GM21526 (cell line): ENCODE data around the gene ARPC1B.
A peak's percentile ranks its signal among the peaks of the same experiment; 100 is the strongest.
"Not testable (repeated sequence)": the region's sequence is repeated elsewhere in the genome, so short reads cannot be mapped to it uniquely, and the experiment has no call there.

Experiments
- ATAC-seq: cut with Tn5 transposase; IDR thresholded peaks from one replicate; pipeline ENCODE4 v1.9.1; 2021; ENCODE audit warnings: moderate library complexity; ENCODE audit not compliant: unreplicated experiment, low FRiP score

ARPC1B gene

GRCh38 chr7:99407872-99408378, 33.4 kb downstream of the ARPC1B start:
- peak; percentile 3 for ATAC-seq

- ATAC-seq, result peak; percentile 58
Observed at GRCh38 chr7:99408379-99409191, 34.1 kb downstream of the ARPC1B start, which contains the start of the genes BUD31 and PDAP1. BUD31 (plus strand) TSS chr7:99408969; CDS start chr7:99411093, 2,124 bp downstream. PDAP1 (minus strand) TSS chr7:99408597; CDS start chr7:99408548, 49 bp downstream.

GRCh38 chr7:99409192-99409572, 34.7 kb downstream of the ARPC1B start:
- peak; percentile 4 for ATAC-seq

GRCh38 chr7:99409806-99410205, 35.3 kb downstream of the ARPC1B start:
- no peak for ATAC-seq

GRCh38 chr7:99410635-99411034, 36.1 kb downstream of the ARPC1B start:
- ATAC-seq, result no peak

- ATAC-seq, result not testable (repeated sequence)
Observed at GRCh38 chr7:99415513-99416127, 41.1 kb downstream of the ARPC1B start.

GRCh38 chr7:99418260-99418659, 43.7 kb downstream of the ARPC1B start:
- no peak for ATAC-seq

- no peak for ATAC-seq
Observed at GRCh38 chr7:99419323-99420021, 44.9 kb downstream of the ARPC1B start.

- no peak for ATAC-seq
Observed at GRCh38 chr7:99420213-99420612, 45.7 kb downstream of the ARPC1B start.

GRCh38 chr7:99420986-99421385, 46.5 kb downstream of the ARPC1B start:
- ATAC-seq, result no peak

GRCh38 chr7:99422186-99422585, 47.7 kb downstream of the ARPC1B start:
- no peak for ATAC-seq

- no peak for ATAC-seq
Observed at GRCh38 chr7:99422625-99423024, 48.1 kb downstream of the ARPC1B start.

GRCh38 chr7:99424932-99425730, 50.6 kb downstream of the ARPC1B start:
- no peak for ATAC-seq

GRCh38 chr7:99428972-99429566, 54.5 kb downstream of the ARPC1B start:
- no peak for ATAC-seq

GRCh38 chr7:99429756-99430155, 55.2 kb downstream of the ARPC1B start:
- no peak for ATAC-seq

GRCh38 chr7:99431756-99432540, 57.4 kb downstream of the ARPC1B start:
- not testable (repeated sequence) for ATAC-seq

GRCh38 chr7:99433158-99433557, 58.6 kb downstream of the ARPC1B start:
- no peak for ATAC-seq

GRCh38 chr7:99437946-99438572, 63.5 kb downstream of the ARPC1B start:
- no peak for ATAC-seq
